HG03280 (cell line): Measurements from ENCODE around the gene KPTN.

Experiments used
- ATAC-seq: cut with Tn5 transposase; IDR thresholded peaks from one replicate; pipeline ENCODE4 v1.9.1; 2021; ENCODE audit warnings: mild to moderate bottlenecking, moderate library complexity; ENCODE audit not compliant: unreplicated experiment

Gene KPTN

DNA sequence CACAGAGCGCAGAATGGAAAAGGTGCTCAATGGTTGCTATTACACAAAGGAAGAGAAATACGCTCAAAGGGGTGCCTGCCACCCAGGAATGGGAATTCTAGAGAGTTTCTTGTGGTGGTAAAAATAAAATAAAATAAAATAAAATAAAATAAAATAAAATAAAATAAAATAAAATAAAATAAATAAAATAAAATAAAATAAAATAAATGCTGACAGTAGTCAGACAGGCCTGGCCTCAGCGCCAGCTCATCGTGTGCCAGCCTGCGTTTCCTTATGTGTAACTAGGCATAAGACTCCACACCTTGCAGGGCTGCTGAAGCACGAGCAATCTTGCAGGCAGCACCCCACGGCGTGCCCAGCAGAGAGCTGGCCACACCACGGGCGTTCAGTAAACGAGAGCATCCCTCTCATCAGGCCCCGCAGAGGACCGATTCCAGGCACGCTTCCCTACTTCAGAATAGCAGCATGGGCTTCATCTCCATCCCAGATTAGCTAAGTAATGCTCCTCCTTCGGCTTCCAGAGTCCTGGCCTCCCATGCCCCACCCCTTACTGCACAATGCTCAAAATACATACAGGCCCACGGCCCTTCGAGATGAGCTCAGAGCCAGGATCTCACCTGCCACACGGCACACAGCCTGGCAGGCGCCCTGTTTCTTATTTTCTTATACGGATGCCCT, 25.3 kb upstream of the KPTN start:
- ATAC-seq: no peak

- no peak for ATAC-seq
Measured at GRCh38 chr19:47508721-47509120, 24.7 kb upstream of the KPTN start.

DNA sequence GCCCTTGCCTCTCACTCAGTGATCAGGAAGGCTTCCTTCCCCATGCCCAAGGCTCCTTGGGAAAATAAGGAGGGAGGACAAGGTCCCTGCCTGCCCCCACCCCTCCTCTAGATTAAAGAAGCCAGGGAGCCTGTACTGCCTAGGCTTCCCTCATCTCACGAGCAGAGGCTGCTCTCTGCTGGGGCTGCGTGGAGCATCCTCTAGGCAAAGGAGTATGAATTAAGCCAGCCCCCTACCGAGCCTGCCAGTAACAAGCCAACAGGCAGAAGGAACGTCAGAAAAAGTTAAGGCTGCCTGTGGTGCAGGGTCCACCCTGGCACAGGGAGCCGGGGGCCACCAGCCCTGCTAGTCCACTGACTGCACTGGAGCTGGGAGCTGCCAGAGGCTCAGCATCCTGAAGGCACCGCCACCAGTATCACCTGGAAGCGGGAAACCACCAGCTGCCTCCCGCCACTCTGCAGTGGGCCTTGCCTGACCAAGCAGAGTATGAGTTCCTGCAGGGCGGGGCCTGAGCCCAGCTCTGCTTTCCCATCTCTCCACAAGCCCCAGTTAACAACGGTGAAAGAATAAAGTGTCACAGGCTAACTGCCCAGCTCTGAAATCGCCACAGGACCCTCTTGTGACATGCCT, 24.0 kb upstream of the KPTN start:
- ATAC-seq: no peak

DNA sequence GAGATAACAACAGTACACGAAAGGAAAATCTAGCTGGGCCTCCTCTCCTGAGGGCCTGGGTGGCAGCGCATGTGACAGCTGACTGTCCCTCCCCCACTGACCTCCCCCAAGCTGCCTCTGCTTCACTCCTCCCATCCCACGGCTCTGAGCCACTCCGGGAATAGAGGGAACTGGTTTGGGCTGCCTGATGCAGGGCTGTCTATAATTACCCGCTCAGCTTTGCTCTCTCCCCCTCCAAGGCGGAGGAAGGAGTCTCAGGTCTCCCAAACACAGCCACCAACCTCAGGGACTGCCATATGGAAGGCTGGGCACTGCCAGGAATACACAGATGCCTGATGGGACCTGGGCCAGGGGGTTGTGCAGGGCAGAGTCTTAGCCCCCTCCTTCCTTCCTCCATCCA, 23.0 kb upstream of the KPTN start:
- ATAC-seq: no peak

DNA sequence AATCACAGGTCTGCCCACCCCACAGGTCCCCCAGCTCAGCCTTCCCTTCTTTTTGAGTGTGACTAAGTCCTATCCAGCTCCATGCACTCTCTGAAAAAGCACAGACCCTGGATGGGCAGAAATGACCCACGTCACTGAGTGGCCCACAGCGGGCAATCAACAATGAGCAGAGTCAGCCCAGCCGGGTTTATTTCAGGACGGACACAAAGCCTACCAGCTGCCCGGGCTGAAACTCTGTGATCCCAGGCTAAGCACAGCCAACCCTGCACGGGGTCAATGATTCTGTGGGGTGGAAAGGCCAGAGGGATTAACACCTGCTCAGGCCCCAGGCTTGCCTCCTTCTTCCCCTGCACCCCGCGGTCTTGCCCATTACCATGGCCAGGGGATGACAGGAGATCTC, 22.4 kb upstream of the KPTN start:
- ATAC-seq: no peak

- no peak for ATAC-seq
Measured at GRCh38 chr19:47505506-47505905, 21.5 kb upstream of the KPTN start.

DNA sequence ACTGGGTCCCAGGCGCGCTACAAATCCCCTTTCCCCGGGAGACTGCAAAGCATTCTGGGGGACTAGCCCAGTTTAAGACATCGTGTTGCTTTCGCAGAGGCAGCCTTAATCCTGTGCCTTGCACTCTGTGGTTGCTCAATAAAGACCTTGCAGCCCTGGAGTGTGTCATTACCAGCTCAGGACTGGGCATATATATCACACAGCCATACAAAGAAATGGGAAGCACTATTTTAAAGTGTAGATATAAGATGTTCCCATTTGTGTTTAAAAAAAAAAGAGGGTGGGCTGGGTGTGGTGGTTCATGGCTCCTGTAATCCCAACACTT, 19.8 kb upstream of the KPTN start:
- no peak for ATAC-seq

DNA sequence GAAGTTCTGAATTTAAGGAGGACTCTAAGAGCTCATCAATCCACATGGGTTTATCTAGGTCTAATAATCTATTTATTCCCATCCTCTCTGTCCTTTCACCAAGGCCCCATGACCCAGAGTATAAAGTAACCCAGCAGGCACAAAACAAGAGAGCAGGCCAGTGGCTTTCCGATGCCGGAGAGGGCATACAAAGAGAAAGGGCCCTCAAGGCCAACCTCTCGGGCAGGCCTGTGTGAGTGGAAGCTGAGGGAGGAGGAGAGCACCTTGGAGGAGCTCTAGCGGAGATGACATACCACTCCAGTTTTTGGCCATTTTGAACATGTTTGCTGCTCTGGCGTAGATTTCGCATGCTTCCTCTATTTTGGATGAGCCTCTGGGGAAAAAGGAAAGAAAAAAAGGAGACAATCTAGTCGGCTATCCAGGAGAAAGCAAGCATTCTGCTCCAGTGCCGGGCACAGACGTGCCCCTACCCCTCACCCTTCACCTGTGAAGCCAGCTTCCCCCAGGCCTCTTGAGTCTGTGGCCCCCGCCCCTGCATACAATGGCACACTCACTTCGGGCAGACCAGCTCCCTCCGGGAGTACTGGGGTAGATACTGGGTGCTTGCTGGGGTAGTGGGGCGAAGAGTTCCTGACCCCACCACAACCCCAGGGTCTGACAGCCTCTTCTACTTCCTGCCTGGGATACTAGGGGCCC, 19.3 kb upstream of the KPTN start:
- ATAC-seq: no peak

DNA sequence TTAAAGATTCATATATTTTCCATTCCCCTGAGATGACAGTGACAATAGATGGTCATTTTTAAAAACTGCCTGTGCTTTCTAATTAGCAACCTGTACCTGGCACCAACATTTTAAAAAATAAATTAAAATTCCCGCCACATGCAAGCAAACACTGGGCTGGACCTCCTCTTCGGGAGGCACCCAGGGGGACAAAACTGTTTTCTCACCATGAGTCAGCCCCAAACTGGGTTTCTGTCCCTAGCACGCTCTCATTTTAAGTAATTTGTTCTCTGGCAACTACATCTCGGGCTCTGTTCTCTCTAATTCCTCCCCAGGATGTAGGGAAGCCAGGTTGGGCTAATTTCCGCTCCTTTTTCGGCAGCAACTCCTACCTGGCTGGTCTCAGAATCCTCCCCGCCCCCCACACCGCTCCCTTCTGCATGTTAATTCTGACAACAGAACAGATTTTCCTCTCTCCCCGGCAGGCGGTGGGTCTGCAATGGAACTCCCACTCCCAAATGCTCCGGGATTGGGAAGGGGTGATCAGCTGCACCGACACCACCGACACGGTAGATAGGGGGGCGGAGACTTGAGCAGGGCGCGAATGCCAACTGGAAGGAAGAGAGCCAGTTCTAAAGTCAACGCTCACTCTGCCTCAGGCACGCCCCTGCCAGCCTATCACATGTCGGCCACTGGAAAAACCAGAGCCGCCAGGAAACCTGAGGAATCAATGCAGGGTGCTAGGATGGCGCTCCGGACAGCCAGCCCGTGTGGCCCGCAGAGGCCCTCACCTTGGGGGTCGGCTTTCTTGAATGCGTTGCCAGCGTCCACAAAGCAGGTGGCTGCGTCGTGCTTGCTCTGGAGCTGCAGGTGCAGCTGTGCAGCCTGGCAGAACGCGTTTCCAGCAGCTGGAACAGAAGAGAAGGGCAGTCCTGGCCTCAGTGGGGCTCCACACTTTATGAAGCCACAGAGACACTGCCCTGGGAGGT, 16.1 kb upstream of the KPTN start:
- no peak for ATAC-seq

DNA sequence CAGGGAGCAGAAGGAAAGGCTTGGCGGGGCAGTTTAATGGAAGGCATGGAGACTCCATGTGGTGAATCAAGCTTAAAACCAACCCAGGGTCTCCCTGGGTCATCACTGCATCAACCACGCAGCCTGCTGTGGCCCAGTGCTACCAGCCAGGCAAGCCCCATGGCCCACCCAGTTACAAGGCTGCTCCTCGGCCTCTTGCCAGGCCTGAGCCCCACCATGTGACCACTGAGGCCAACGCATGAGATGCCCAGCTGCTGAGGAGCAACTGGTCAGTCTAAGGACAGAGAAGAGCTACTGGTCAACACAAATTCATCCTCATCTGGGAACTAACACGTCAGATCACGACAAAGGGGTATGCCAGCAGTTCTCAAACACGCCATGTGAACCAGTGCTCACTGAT, 15.4 kb upstream of the KPTN start:
- ATAC-seq: no peak

- no peak for ATAC-seq
Measured at GRCh38 chr19:47498561-47498960, 14.5 kb upstream of the KPTN start.

DNA sequence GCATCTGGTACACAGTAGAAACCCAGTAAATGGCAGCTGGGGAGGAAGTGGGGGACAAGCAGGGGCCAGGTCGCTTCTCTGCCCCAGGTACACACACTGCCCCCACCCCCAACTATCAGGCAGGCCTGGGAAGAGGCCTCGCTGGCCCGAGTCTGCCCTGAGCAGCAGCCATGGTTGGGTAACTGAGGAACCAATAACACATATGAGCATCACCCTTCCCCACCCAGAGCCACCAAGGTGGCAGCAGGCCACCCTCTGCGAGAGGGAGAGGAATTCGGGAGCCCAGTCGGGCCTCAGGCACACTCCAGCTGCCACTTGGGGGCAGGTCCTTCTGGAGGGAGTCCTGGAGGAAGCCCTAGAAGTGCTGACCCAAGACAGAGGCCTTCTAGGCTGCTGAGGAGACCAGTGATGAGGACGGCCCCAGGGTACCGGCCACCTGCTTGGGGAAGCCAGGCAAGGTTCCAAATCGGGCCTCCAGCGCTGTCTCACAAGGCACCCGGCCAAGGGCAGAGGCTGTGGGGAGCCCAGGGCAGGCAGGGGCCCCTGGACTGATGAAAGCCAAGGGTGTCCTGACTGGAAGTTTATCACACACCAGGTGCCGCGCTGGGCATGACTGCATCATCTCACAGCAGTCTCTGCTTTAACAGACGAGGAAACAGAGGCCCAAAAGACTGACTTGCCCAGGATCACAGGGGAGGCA, 14.0 kb upstream of the KPTN start:
- no peak for ATAC-seq

DNA sequence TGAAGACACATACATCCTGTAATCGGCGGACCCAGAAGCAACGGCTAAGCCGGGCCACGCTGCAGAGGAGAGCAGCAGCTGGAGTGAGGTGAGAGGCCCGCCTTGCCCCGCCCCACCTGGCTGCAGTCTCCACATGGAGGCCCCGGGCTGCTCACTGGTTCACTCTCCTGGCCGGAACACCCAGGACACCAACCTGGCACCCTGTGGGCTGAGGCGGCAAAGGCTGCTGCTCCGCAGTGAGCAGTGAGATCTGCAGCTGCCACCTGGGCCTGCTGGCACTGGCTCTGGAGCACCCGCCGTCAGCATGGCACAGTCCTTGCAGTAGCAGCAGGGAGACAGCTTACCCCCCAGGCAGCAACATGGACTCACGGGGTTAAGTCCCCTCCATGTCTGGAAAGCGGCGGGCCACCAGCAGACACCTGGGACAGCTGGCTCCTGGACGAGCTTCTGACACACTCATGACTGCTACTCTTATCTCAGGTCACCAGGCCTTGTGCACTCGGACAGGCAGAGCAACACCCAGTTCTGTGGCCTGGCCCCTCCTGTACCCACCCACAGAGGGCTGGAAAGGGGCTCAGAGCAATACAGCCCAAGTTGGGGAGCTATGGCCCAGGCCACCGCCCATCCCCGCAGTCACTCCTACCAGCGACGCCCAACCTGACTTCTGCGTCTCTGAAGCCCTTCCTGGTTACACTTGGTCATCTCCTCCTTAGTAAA, 13.2 kb upstream of the KPTN start:
- ATAC-seq: no peak

DNA sequence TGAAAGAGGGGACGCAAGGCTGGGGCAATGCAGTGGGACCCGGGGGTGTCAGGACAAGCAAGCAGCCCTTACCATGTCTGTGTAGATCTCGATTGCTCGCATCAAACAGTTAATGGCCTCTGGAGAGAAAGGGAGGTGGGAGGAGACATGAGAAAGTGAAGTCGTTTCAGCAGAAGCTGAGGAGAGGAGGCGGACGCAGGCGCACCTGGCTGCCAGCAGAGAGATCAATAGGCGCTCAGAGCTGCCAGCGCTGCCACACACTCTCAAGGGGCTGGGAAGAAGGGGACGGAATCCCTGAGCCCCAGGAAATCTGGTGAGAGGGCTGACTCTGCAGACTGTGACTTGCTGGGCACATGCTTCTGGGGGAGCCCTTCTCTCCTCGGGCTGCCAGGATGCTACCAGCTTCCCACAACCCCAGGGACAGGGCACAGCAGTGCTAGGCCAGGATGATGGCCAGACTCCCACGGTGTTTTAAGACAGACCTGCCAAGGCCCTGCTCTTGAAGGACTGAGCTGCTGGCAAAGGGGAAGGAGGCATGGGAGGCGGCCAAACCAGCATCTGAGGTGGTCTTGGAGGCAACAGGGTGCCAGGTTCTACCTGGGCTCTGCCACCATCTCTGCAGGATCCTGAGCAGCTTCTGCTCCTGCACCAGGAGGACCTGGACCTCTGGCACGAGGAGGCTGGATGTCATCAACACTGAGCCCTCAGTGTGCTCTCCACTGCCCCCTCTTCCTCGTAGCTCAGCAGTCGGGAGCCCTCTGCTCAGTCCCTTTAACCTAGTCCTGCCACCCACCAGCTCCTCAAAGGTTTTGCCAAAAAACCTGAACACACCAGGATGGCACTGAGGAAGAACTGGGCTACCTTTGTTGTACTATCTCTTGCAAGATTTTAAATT, 11.7 kb upstream of the KPTN start:
- ATAC-seq: no peak

DNA sequence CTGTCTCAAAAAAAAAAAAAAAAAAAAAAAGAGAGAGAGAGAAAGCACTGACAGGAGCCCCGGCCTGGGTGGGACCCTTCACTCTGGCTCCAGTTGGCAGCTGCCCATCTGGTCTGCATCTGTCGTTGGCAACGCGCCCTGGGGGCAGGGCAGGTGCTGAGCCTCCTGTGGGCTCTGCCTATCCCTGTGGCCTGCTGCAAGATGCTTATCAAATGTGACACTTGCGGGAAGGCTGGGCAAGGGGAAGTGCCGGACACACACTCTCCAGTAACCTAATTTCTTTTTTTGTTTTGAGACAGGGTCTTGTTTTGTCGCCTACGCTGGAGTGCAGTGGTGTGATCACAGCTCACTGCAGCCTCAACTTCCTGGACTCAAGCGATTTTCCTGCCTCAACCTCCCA, 10.7 kb upstream of the KPTN start:
- ATAC-seq: no peak

- ATAC-seq: no peak
Measured at GRCh38 chr19:47494211-47494547, 10.2 kb upstream of the KPTN start.

DNA sequence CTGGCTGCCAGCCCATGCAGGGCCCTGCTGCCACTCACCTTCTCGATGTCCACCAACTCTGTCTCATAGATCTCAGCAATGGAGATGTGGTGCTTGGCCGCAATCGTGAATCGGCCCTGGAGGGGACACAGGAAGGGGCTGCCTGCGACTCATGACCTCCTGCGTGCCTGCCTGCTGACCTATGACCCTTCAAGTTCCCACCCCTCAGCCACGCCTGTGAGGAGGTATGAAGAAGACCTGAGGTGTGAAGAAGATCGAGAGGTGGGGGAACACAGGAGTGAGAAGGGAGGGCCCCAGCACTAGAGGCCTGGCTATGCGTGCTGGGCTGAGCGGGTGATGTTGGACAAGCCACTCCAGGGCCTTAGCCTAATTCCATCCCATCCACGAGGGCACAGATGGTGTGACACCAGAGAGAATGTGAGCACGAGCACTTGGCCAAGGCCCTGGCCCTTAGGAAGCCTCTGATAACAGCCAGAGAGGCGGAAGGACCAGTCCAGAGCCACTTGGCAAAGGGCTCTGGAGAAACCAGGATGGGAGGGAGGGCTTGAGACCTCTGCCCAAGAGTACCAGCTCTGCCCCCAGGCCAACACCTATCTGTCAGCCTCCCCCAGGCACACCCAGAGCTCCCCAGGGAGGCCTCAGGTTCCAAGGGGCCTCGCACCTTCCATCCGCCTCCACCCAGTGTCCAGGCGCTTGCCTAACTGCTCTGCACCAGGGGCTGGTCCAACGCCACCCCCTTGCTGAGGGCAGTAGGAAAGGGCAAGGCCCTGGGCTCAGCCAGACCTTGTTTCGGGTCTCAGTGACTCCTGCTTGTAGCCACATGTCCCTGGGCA, 9.6 kb upstream of the KPTN start:
- no peak for ATAC-seq

DNA sequence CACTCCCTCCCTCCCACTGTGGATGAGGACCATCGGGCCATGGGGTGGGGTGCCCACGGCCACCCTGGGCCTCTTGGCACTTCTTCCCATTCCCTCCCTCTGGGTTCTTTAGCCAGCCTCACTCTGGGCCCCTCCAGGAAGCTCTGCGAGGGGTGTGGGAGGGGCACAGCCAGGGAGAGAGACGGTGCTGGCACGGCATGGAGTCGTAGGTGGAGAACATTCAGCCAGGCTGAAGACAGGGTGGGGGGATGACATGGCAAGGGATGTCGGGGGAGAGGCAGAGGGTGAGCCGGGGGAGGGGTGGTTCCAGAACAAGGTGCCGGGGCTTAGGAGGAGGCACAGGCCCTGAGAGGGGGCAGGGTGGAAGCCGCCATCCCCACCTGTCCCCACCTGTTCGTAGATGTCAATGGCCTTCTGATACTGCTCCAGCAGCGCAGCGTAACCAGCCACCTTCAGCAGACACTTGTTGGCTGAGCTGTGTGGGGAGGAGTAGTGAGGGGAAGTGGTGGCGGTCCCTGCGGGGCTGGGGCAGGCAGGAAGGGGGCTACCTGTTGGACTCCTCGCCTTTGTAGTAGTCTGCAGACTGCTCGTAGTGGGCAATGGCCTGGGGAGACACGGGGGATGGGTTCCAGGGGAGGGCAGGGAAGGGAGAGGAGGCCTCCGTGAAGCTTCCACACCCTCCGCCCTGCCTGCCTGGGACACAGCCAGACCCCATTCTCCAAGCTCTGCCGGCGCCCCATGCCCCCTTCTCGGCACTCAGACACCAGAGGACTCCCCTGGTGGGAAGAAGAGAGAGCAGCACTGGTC, 8.8 kb upstream of the KPTN start:
- no peak for ATAC-seq
